ENCODE data around the gene TRAF3. TPM values are rescaled to one million over a fixed set of nuclear protein-coding genes. Genes with fewer than 3 reads are reported as not detected.
"Not testable (repeated sequence)": the region's sequence is repeated elsewhere in the genome, so short reads cannot be mapped to it uniquely, and the experiment has no call there.

The TRAF3 gene
- total and polyA plus RNA-seq, 4 donors, result 3.4 to 32.6 (median 11.5) TPM

GRCh38 chr14:102889615-102890014 is 112.4 kb downstream of the TRAF3 start:
- no peaks in the 10 kb centered on the region for H3K27me3 ChIP-seq (ENCODE audit: control insufficient read depth in 1 of 2, insufficient read depth in 2 of 2, low read length in 1 of 2)
- no peaks in the 10 kb centered on the region for H3K9me3 ChIP-seq (ENCODE audit: control insufficient read depth, low read length)
- intact Hi-C loops (cut with DNase I), result no loop called here
- no peaks in the 10 kb centered on the region for H3K4me1 ChIP-seq (ENCODE audit: control insufficient read depth in 1 of 2, insufficient read depth in 2 of 2, low read length in 2 of 2)
- whole genome bisulfite sequencing, 2 donors, result 97% methylated on average over 7 of the region's 7 CpGs
- H3K36me3 ChIP-seq (ENCODE audit: control insufficient read depth in 1 of 2, insufficient read depth in 2 of 2, low read length in 1 of 2), result no peaks in the 10 kb centered on the region
- H3K27ac ChIP-seq (ENCODE audit: low read depth in 1 of 2, low read length in 2 of 2), result no peak overlapping the region
- no peak overlapping the region for H3K4me3 ChIP-seq (ENCODE audit: low read length in 2 of 2)
- ATAC-seq (ENCODE audit: low FRiP score), result no peak
- DNase-seq, result no peak

- no peak overlapping the region for H3K4me3 ChIP-seq (ENCODE audit: low read length in 2 of 2)
- no peaks in the 10 kb centered on the region for H3K4me1 ChIP-seq (ENCODE audit: control insufficient read depth in 1 of 2, insufficient read depth in 2 of 2, low read length in 2 of 2)
- H3K27ac ChIP-seq (ENCODE audit: low read depth in 1 of 2, low read length in 2 of 2), result no peak overlapping the region
- no peaks in the 10 kb centered on the region for H3K9me3 ChIP-seq (ENCODE audit: control insufficient read depth, low read length)
- WGBS, 2 donors, result 84 to 87% methylated on average over 15 of the region's 15 CpGs
- intact Hi-C loops (cut with DNase I), result no loop called here
- no peak for DNase-seq
- H3K27me3 ChIP-seq (ENCODE audit: control insufficient read depth in 1 of 2, insufficient read depth in 2 of 2, low read length in 1 of 2), result no peaks in the 10 kb centered on the region
- ATAC-seq (ENCODE audit: low FRiP score), result no peak
- no peaks in the 10 kb centered on the region for H3K36me3 ChIP-seq (ENCODE audit: control insufficient read depth in 1 of 2, insufficient read depth in 2 of 2, low read length in 1 of 2)
Observed at GRCh38 chr14:102891111-102891510, 113.9 kb downstream of the TRAF3 start.

GRCh38 chr14:102891556-102891955 is 114.3 kb downstream of the TRAF3 start:
- Histone ChIP-seq H3K4me1 (ENCODE audit: control insufficient read depth in 1 of 2, insufficient read depth in 2 of 2, low read length in 2 of 2) (no peaks in the 10 kb centered on the region), H3K27me3 (ENCODE audit: control insufficient read depth in 1 of 2, insufficient read depth in 2 of 2, low read length in 1 of 2) (no peaks in the 10 kb centered on the region), H3K4me3 (ENCODE audit: low read length in 2 of 2) (no peak overlapping the region), H3K36me3 (ENCODE audit: control insufficient read depth in 1 of 2, insufficient read depth in 2 of 2, low read length in 1 of 2) (no peaks in the 10 kb centered on the region), H3K27ac (ENCODE audit: low read depth in 1 of 2, low read length in 2 of 2) (no peak overlapping the region), H3K9me3 (ENCODE audit: control insufficient read depth, low read length) (no peaks in the 10 kb centered on the region)
- intact Hi-C loops (cut with DNase I), result no loop called here
- whole genome bisulfite sequencing, 2 donors, result 71 to 78% methylated on average over 4 of the region's 4 CpGs
- ATAC-seq (ENCODE audit: low FRiP score) (no peak), DNase-seq (no peak)

- H3K36me3 ChIP-seq (ENCODE audit: control insufficient read depth in 1 of 2, insufficient read depth in 2 of 2, low read length in 1 of 2), result no peaks in the 10 kb centered on the region
- H3K4me3 ChIP-seq (ENCODE audit: low read length in 2 of 2), result no peak overlapping the region
- no peaks in the 10 kb centered on the region for H3K4me1 ChIP-seq (ENCODE audit: control insufficient read depth in 1 of 2, insufficient read depth in 2 of 2, low read length in 2 of 2)
- no peak overlapping the region for H3K27ac ChIP-seq (ENCODE audit: low read depth in 1 of 2, low read length in 2 of 2)
- intact Hi-C loops (cut with DNase I), result no loop called here
- H3K9me3 ChIP-seq (ENCODE audit: control insufficient read depth, low read length), result no peaks in the 10 kb centered on the region
- no peak for DNase-seq
- no peaks in the 10 kb centered on the region for H3K27me3 ChIP-seq (ENCODE audit: control insufficient read depth in 1 of 2, insufficient read depth in 2 of 2, low read length in 1 of 2)
- no peak for ATAC-seq (ENCODE audit: low FRiP score)
- whole genome bisulfite sequencing, 2 donors, result 96 to 97% methylated on average over 8 of the region's 8 CpGs
Observed at GRCh38 chr14:102892651-102893050, 115.4 kb downstream of the TRAF3 start.

GRCh38 chr14:102893452-102893851 is 116.2 kb downstream of the TRAF3 start:
- H3K27me3 ChIP-seq (ENCODE audit: control insufficient read depth in 1 of 2, insufficient read depth in 2 of 2, low read length in 1 of 2), result no peaks in the 10 kb centered on the region
- no peaks in the 10 kb centered on the region for H3K36me3 ChIP-seq (ENCODE audit: control insufficient read depth in 1 of 2, insufficient read depth in 2 of 2, low read length in 1 of 2)
- DNase-seq (peak in 1 of 2 donors; percentile 69), ATAC-seq (ENCODE audit: low FRiP score) (peak; percentile 90)
- H3K4me1 ChIP-seq (ENCODE audit: control insufficient read depth in 1 of 2, insufficient read depth in 2 of 2, low read length in 2 of 2), result no peaks in the 10 kb centered on the region
- H3K9me3 ChIP-seq (ENCODE audit: control insufficient read depth, low read length), result no peaks in the 10 kb centered on the region
- no peak overlapping the region for H3K27ac ChIP-seq (ENCODE audit: low read depth in 1 of 2, low read length in 2 of 2)
- H3K4me3 ChIP-seq (ENCODE audit: low read length in 2 of 2), result no peak overlapping the region
- intact Hi-C loops (cut with DNase I), result no loop called here
- WGBS, 2 donors, result 70% methylated on average over 9 of the region's 9 CpGs

- DNase-seq; ATAC-seq (ENCODE audit: low FRiP score); H3K36me3 ChIP-seq (ENCODE audit: control insufficient read depth in 1 of 2, insufficient read depth in 2 of 2, low read length in 1 of 2); H3K27ac ChIP-seq (ENCODE audit: low read depth in 1 of 2, low read length in 2 of 2); H3K27me3 ChIP-seq (ENCODE audit: control insufficient read depth in 1 of 2, insufficient read depth in 2 of 2, low read length in 1 of 2); H3K4me1 ChIP-seq (ENCODE audit: control insufficient read depth in 1 of 2, insufficient read depth in 2 of 2, low read length in 2 of 2); H3K9me3 ChIP-seq (ENCODE audit: control insufficient read depth, low read length); H3K4me3 ChIP-seq (ENCODE audit: low read length in 2 of 2); intact Hi-C loops (cut with DNase I): not testable (repeated sequence)
Observed at GRCh38 chr14:102896735-102897134, 119.5 kb downstream of the TRAF3 start.

GRCh38 chr14:102897299-102898027 is 120.2 kb downstream of the TRAF3 start:
- WGBS, 2 donors, result 93 to 94% methylated on average over 14 of the region's 14 CpGs
- DNase-seq (peak in 1 of 2 donors; percentile 22), ATAC-seq (ENCODE audit: low FRiP score) (no peak)
- intact Hi-C loops (cut with DNase I), result no loop called here
- no peak overlapping the region for H3K4me3 ChIP-seq (ENCODE audit: low read length in 2 of 2)
- H3K36me3 ChIP-seq (ENCODE audit: control insufficient read depth in 1 of 2, insufficient read depth in 2 of 2, low read length in 1 of 2), result no peaks in the 10 kb centered on the region
- H3K9me3 ChIP-seq (ENCODE audit: control insufficient read depth, low read length), result no peaks in the 10 kb centered on the region
- no peaks in the 10 kb centered on the region for H3K4me1 ChIP-seq (ENCODE audit: control insufficient read depth in 1 of 2, insufficient read depth in 2 of 2, low read length in 2 of 2)
- no peaks in the 10 kb centered on the region for H3K27me3 ChIP-seq (ENCODE audit: control insufficient read depth in 1 of 2, insufficient read depth in 2 of 2, low read length in 1 of 2)
- H3K27ac ChIP-seq (ENCODE audit: low read depth in 1 of 2, low read length in 2 of 2), result no peak overlapping the region

- 89 to 94% methylated on average over 6 of the region's 6 CpGs for WGBS, 2 donors
- H3K9me3 ChIP-seq (ENCODE audit: control insufficient read depth, low read length), result no peaks in the 10 kb centered on the region
- no peaks in the 10 kb centered on the region for H3K27me3 ChIP-seq (ENCODE audit: control insufficient read depth in 1 of 2, insufficient read depth in 2 of 2, low read length in 1 of 2)
- DNase-seq (peak in 1 of 2 donors; percentile 48), ATAC-seq (ENCODE audit: low FRiP score) (no peak)
- H3K4me1 ChIP-seq (ENCODE audit: control insufficient read depth in 1 of 2, insufficient read depth in 2 of 2, low read length in 2 of 2), result no peaks in the 10 kb centered on the region
- no peak overlapping the region for H3K27ac ChIP-seq (ENCODE audit: low read depth in 1 of 2, low read length in 2 of 2)
- intact Hi-C loops (cut with DNase I), result no loop called here
- no peaks in the 10 kb centered on the region for H3K36me3 ChIP-seq (ENCODE audit: control insufficient read depth in 1 of 2, insufficient read depth in 2 of 2, low read length in 1 of 2)
- no peak overlapping the region for H3K4me3 ChIP-seq (ENCODE audit: low read length in 2 of 2)
Observed at GRCh38 chr14:102898298-102898697, 121.0 kb downstream of the TRAF3 start.

- Histone ChIP-seq H3K36me3 (ENCODE audit: control insufficient read depth in 1 of 2, insufficient read depth in 2 of 2, low read length in 1 of 2) (no peaks in the 10 kb centered on the region), H3K27me3 (ENCODE audit: control insufficient read depth in 1 of 2, insufficient read depth in 2 of 2, low read length in 1 of 2) (no peaks in the 10 kb centered on the region), H3K27ac (ENCODE audit: low read depth in 1 of 2, low read length in 2 of 2) (no peak overlapping the region), H3K4me1 (ENCODE audit: control insufficient read depth in 1 of 2, insufficient read depth in 2 of 2, low read length in 2 of 2) (no peaks in the 10 kb centered on the region), H3K4me3 (ENCODE audit: low read length in 2 of 2) (no peak overlapping the region), H3K9me3 (ENCODE audit: control insufficient read depth, low read length) (no peaks in the 10 kb centered on the region)
- intact Hi-C loops (cut with DNase I), result no loop called here
- ATAC-seq (ENCODE audit: low FRiP score) (no peak), DNase-seq (peak in 1 of 2 donors; percentile 49)
- 89 to 93% methylated on average over 18 of the region's 18 CpGs for WGBS, 2 donors
Observed at GRCh38 chr14:102898776-102899515, 121.7 kb downstream of the TRAF3 start.

Data from aorta (tissue), 5 donors.